SIG-M5 (cell line): ENCODE results near the gene TUBE1.

Experiments used
- DNase-seq: peaks from one replicate; lab custom pipeline; 2025; lab: John Stamatoyannopoulos, UW

TUBE1 gene

DNA sequence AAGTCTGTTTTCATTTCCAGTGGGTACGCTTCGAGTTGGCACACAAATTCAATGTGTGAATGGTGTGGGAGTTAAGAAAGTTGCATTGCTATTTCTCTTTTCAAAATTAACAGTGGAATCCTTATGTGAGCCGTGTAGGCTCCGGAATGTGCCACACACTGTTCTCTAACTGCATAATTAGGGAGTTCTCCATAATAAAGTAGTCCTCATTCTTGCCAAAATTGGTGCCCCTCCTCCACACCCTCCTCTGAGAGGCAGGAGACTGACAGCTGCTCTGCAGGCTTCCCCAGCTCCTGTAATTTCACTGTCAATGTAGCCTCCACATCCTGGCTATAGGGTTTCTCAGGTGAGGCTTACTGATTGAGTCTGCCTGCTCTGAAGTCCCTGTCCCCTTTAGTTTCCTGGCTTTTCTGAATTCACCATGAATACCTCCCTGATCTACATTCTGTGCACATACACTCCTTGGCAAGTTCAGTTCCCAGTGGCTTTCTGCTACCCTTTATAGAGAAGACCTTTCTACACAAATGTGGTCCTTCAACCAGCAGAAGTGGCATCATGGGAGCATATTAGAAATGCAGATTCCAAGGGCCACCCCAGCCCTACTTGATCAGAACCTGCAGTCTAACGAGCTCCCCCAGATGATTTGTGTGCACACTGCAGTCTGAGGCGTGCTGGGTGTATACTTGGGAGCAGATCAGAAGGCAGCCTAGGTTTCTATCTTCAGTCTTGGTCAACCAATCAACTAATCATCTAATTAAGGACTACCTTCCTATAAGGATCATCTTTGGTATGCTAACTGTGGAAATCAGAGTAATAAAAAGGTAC lies 53.3 kb downstream of the TUBE1 start:
- DNase-seq, result no peak

GRCh38 chr6:112032728-112033127 lies 54.6 kb downstream of the TUBE1 start:
- no peak for DNase-seq

DNA sequence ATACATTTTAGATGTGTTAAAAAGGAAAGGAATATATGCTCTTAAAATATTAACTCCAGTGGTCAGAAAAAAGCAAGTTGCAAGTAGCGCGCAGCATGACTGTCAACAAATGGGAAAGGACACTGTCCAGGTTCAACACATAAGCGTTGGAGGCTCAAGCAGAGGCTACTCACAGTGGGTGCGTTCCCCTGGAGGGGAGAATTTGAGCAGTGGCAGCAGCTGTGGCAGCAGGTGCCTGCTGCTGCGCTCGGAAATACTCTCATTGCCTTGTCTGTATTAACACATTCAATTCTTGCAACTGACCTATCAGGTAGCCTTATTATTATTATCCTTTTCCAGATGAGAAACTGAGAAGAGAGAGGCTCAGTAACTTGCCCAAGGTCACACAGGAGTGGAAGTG lies 55.3 kb downstream of the TUBE1 start:
- DNase-seq, result no peak

DNA sequence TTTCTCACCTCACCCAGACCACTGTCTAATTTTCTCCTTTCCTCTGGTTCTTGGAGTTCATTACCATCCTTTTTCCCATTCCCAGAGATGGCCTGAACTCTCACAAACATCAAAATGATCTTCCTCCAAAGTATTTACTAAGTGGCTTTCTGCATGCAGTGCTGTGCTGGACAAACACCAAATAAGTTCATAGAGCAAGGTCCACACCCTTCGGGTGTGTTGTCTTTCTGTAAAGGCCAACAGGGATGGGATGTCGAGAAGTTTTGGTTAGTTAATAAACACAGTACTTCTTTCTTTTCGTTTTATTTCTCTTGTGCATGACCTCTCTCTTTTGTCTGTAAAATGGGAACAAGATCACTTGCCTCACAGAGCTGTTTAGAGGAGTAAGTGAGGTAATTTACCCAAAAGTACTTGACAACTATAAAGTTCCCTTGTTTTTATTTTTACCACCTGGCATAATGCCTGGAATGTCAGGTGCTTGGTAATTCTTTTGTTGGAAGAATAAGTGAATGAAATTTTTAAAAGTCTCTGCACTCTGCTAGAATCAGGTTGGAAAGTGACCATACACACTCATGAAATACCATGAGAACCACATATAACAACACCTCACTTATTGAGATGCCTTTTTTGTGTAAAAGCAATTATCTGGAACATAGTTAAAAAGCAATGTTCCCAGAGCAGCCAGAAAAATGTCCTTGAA lies 56.2 kb downstream of the TUBE1 start:
- no peak for DNase-seq

GRCh38 chr6:112030206-112030960 lies 56.9 kb downstream of the TUBE1 start:
- no peak for DNase-seq

DNA sequence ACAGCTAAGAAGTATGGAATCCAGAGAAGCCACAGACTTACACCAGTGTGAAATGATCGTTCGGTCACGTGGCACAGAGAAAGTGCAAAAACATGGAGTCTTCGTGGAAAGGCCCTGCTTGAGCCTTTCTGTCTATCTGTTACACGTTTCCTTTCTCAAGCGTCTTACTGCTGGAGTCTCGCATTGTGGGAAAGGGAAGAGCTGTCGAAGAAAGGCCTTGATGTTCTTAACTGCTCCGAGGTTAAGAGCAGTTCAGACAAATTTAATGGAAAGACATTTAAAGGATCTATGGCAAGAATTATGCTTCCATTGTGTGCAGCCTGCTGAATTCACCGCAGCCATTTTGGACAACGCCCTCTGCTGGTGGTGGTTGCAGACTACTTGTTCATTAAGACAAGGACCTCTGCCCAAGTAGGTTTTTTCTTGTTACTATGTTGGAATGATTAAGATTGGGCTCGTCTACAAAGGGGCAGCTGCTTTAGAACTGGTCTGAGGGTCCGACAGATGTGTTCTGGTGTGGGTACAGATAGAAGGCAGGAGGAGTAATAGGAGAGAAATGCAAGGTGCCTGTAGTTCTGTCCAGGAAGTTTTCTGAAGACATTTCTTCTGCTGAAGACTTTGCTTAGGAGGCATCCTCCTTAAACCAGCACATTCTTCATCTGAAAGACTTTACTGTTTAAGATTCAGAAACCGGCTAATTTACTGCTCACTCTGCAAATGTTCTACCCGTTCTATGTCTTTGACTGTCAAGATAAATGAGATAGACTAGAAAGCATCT lies 58.0 kb downstream of the TUBE1 start:
- no peak for DNase-seq

DNA sequence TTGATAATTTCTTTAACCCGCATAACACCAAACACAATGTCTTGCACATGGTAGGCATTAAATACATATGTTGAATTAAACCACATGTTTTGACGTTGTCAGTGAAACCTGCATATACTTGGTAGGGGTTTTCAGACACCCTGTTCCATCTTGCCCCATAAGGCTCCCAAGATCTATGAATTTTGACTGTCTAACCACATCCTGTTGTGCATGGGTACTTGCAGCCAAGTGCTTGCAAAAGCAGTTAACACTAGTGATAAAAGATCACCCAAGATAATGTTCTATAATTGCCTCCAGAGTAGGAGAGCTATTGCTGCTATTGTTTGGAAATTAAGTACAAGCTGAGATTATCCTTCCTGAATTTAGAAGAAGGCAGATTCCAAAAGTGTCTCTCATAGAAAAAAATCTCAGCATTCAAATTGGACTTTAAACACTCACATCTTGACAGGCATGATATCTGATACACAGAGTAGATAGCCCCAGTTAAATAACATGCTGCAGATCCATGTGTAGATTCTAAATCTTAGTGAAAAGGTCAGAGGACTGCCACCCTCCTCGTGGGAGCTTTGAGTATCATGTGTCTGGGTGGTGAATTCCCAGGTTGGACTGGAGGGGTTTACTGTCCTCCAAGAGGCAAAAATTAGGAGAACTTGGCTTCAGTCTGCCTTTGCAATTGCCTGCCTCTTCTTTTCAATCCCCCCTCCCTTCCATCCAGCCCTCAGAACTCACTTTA lies 59.2 kb downstream of the TUBE1 start:
- no peak for DNase-seq

GRCh38 chr6:112026933-112027332 lies 60.3 kb downstream of the TUBE1 start:
- no peak for DNase-seq

- no peak for DNase-seq
These were observed 62.8 kb downstream of the TUBE1 start for GRCh38 chr6:112024464-112024863.

GRCh38 chr6:112022749-112023148 lies 64.5 kb downstream of the TUBE1 start:
- DNase-seq, result no peak

DNA sequence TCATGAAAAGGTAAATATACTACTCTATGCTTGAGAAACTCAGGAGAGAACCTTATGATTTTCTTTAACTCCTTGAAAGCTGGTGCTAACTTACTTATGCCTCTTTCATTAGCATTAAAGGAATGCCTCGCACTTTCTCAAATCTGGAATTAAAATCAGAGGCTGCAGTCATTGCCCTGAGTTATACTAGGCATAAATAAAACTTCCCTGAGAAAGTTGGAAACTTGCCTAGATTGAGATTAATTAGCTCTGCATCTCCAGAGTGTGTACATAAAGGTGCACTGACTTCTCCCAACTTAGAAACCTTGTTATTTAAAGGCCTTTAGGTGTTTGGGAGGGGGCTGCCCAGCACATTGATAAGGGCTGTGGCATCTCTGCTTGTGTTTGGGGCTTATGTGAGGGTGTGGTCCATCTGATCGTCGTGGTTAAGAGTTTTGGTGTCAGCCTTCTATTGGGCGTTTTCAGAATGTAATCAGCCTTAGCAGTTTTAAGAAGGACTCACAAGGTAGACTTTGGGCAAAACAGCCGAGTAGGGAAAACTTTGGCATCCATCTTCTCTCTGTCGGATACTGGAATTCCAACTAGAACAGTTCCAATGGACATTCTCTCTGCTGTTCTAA lies 65.5 kb downstream of the TUBE1 start:
- DNase-seq, result no peak
